Activated T-helper 9 cell treated with anti-CD3 and anti-CD28 coated beads, Interleukin-2, amount 50 U/mL, for 16 hours (primary cell): ENCODE results near the gene LHB.
A peak's percentile ranks its signal among the peaks of the same experiment; 100 is the strongest.

ENCODE experiments used
- DNase-seq: peaks from one replicate; pipeline ENCODE4 v3.0.0-alpha.2; 2020; ENCODE audit warnings: low read depth

The LHB gene

GRCh38 chr19:48975947-48976847 is 40.7 kb downstream of the LHB start:
- no peak for DNase-seq

- DNase-seq: peak; percentile 72
Measured at GRCh38 chr19:48970923-48971395, 45.9 kb downstream of the LHB start.

GRCh38 chr19:48970139-48970766 is 46.6 kb downstream of the LHB start:
- DNase-seq: no peak

GRCh38 chr19:48969276-48970138 is 47.4 kb downstream of the LHB start:
- no peak for DNase-seq

GRCh38 chr19:48968813-48969218 is 48.1 kb downstream of the LHB start:
- DNase-seq: no peak

- no peak for DNase-seq
Measured at GRCh38 chr19:48968179-48968661, 48.7 kb downstream of the LHB start.

GRCh38 chr19:48967346-48968178 is 49.3 kb downstream of the LHB start:
- DNase-seq: no peak

- no peak for DNase-seq
Measured at GRCh38 chr19:48966541-48967345, 50.1 kb downstream of the LHB start.
